ENCODE data around the gene AAR2.

GRCh38 chr20:36236786-36237121 lies 476 bp downstream of the AAR2 start:
- TF ChIP-seq CTCF (IDR thresholded peaks at IDR 0.05) (no peak), EP300 (IDR thresholded peaks at IDR 0.05; ENCODE audit: low read depth) (no peak), POLR2AphosphoS5 (IDR thresholded peaks at IDR 0.05) (no peak), POLR2A (IDR thresholded peaks at IDR 0.05) (no peak)

Measured in transverse colon (tissue), 4 donors.